Sigmoid colon (tissue), 4 donors: ENCODE data around the gene NUP88.

ENCODE experiments used
- CTCF ChIP-seq, 4 experiments: fragments of 450-650 bp in 3 of 4; fragments of 200-600 bp in 1 of 4; IDR thresholded peaks; one replicate each; pipeline ENCODE4 v1.5.1; 2016 to 2019; ENCODE audit warnings: antibody characterized with exemption in 4 of 4, mild to moderate bottlenecking in 3 of 4, moderate library complexity in 2 of 4
- EP300 ChIP-seq, 4 donors: sonication (generic); formaldehyde crosslinking; IDR thresholded peaks; one replicate each; pipeline ENCODE4 v1.6.1; 2017; ENCODE audit warnings: antibody characterized with exemption in 4 of 4
- POLR2A ChIP-seq, 2 donors: fragments of 450-650 bp; IDR thresholded peaks; one replicate each; pipeline ENCODE4 v1.6.1; 2016; ENCODE audit warnings: antibody characterized with exemption in 2 of 2, mild to moderate bottlenecking in 2 of 2, moderate library complexity in 2 of 2

- TF ChIP-seq EP300 (IDR thresholded peaks at IDR 0.05) = no peak
- TF ChIP-seq CTCF (IDR thresholded peaks at IDR 0.05) = no peak
- TF ChIP-seq POLR2A (IDR thresholded peaks at IDR 0.05) = no peak
Measured at GRCh38 chr17:5364156-5364555, 55.3 kb downstream of the NUP88 start.
